Smooth muscle cell (in vitro differentiated cells): ENCODE measurements around the gene FAM110C. TPM values are rescaled to one million over a fixed set of nuclear protein-coding genes. Genes with fewer than 3 reads are reported as not detected.

Source experiments
- polyA plus RNA-seq: library from polyadenylated mRNA; unstranded; fragments of >200 nt; fragmentation: Nextera tagmentation; extraction: Ambion mirVana; gene quantifications from 2 replicates; pipeline ENCODE4 v1.2.1, GENCODE V29; 2016
- total RNA-seq: library from RNA; depleted of rRNA; stranded (reverse); fragments of >200 nt; gene quantifications from 2 replicates; pipeline ENCODE4 v1.2.3, GENCODE V29; 2014

FAM110C gene
- total and polyA plus RNA-seq, 2 experiments from 2014 or later = 0.16 to 2.3 TPM

Other genes starting within 250 kb of the FAM110C start
- gene SH3YL1, start 217.5 kb upstream of the FAM110C start, total RNA-seq = 30.2 and 42.8 TPM in 2 replicates
- gene SH3YL1, start 217.5 kb upstream of the FAM110C start, polyA plus RNA-seq = 12.1 and 17.1 TPM in 2 replicates
- 168 and 182 TPM in 2 replicates for gene ACP1, start 218.4 kb upstream of the FAM110C start, total RNA-seq
- gene ACP1, start 218.4 kb upstream of the FAM110C start, polyA plus RNA-seq = 168 and 191 TPM in 2 replicates
- gene ALKAL2, start 241.6 kb upstream of the FAM110C start, total RNA-seq = 0.67 TPM in 1 of 2 replicates, not detected in the other
- 0.58 and 1.7 TPM in 2 replicates for gene ALKAL2, start 241.6 kb upstream of the FAM110C start, polyA plus RNA-seq